Astrocyte of the hippocampus (primary cell): Measurements from ENCODE around the gene ELMOD1.

ENCODE experiments used
- DNase-seq: peaks from one replicate; pipeline ENCODE4 v3.0.0; 2011; ENCODE audit warnings: low read depth, low spot score

The ELMOD1 gene

DNA sequence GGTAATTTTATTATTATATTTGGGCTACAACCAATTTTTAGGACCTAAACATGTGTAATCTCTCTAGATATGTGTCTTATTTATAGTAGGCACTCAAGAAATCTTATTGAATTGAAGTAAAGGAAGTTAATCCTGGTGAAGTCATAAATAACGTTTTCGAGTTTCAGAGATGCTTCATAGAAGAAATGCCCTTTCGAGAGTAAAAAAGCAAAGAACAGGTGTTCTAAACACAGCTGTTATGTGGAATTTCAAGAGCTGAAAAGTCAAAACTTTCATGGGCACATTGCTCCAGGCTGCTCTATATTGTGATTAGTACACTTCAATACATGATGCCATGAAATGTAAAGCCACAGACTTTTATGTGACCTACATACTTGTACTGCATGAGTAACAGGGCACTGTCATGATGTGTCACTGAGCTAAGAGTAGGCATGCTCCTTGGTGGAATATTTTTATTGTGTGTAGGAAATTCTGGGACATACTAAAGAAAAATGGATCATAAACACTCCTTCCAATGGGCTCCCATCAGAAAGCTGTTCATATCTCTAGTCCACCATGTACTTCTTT is 7.2 kb upstream of the ELMOD1 start:
- DNase-seq = no peak

DNA sequence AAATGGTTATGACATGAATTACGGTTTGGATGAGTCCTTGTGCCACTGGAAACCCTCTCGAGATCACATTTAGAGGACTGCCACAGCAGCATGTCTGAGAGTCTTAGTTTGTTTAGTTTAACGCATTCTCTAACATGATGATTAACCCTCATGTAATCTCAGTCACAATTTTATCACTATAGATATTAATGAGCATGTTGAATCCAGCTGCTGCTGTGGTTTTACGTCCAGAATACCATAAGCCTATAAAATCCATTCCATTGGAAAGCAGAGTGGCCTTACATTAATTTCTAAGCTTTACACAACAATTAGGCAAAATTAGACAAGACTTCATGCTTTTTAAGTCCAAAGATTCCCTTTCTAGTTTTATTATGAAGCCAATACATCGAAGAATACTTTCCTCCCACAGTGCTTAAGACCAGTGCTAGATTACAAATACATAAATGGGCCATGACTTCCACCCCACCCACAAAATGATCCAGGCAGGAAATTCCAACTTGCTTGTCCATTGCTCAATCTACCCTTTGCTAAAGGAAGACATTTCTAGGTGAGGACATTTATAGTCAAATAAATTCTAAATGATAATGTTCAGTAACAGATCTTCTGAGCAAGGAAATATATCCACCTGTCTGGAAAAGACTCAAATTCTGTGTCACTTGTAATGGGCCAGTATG is 3.5 kb upstream of the ELMOD1 start:
- DNase-seq = no peak

DNA sequence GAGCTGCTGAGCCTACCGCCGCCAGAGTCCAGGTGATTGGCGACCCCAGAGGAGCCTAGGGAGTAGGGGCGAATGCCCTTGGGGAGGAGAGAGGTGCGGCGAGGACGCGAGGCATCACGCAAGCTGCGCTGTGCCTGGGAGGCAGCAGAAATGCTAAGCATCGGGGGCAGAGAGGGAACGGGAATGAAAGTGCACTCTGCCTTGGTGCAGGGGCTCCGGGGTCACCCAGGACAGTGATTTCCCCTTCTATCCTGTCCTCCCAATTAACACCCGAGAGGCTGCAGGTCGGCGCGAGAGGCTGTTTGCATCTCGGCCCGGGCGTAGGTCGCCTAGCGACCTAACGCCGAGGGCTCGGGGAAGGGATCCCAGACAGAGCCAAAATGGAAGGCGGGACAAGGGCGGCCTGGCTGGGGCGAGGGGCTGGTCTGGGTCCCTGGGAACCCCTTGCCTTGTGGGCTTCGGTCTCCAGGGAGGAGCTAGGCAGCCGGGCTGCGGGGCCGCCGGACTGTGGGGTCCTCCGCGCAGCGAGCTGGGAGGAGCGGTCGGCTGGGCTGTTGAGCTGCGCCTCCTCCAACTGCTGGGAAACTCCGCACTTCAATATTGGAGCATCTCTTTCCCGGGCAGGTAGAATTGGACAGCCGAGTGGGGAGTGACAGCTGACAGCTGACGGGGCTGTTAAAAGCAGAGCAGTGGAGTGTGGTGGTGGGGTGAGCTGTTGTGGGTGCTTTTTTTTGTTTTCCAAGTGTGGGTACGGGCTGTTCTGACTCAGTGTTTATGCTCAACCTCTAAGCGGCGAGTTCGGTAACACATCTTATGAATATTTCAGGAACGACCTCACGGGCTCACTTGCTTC is 657 bp downstream of the ELMOD1 start:
- DNase-seq = peak; percentile 54

DNA sequence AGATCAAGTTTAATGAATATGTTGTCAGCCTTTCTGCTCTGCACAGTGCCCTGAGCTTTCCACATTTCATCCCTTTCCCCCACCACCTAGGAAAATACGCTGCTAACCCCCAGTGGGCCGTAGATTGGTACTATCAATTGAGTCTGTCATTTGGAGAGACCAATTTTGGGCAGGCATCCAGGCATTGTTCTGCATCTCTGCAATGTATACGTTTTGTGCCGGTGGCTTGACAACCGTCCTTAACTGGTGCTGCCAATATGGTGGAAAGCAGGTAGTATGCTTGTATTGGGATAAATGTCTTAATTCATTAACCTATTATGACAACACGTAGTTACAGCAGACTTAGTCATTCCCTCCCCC is 1.3 kb downstream of the ELMOD1 start:
- DNase-seq = no peak

DNA sequence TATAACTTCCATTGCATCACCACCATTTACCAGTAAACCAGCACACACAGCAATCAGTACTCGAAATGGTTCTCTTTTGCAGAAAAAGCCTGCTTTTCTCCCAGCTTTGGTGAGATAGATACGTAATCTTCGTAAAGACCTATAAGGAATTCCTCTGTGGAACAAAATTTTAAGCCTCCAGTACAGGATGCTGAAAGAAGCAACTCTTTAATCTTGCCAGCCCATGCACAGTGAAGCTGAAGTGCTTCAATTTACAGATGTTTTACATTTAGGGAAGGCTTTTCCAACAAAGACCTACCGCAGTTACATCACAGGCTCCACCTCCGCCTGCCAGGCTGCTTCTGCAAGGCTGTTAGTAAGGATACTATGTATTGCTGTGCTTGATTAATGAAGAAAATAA is 1.9 kb downstream of the ELMOD1 start:
- no peak for DNase-seq

DNA sequence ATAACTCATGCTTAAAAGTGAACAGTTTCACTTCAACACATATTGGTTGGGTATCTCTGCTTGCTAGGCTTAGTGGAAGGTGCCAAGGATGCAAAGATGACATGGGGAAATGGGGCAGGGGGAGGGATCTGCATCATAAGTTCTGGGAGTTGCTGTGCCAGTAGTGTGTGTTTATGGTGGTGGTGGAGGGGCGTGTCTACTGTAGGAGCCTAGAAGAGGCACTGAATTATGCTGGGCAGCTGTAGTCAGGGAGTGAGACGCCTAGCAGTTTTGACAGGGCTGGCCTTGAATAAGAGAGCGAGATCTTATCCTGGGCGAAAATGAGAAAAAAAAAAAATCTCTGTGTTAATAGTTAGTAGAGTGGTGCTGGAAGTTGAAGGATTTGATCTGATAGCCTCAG is 3.0 kb downstream of the ELMOD1 start:
- no peak for DNase-seq

DNA sequence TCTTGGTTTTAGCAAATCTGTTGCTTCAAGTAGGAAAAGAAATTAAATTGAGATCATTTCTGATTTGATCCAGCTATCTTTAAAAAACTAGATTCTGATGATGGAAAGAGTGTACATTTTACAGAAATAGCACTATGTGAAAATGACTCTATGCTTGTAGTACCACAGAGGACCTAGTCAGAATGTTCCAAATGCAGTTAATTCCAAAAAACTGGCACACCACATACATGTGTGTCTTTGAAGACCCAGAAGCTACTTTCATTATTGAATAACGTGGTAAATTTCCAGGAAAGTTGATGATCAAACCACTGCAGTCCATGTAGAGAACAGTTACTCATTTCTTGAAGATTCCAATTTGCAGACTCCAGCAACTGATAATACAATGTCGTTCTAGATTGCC is 3.8 kb downstream of the ELMOD1 start:
- DNase-seq = no peak

DNA sequence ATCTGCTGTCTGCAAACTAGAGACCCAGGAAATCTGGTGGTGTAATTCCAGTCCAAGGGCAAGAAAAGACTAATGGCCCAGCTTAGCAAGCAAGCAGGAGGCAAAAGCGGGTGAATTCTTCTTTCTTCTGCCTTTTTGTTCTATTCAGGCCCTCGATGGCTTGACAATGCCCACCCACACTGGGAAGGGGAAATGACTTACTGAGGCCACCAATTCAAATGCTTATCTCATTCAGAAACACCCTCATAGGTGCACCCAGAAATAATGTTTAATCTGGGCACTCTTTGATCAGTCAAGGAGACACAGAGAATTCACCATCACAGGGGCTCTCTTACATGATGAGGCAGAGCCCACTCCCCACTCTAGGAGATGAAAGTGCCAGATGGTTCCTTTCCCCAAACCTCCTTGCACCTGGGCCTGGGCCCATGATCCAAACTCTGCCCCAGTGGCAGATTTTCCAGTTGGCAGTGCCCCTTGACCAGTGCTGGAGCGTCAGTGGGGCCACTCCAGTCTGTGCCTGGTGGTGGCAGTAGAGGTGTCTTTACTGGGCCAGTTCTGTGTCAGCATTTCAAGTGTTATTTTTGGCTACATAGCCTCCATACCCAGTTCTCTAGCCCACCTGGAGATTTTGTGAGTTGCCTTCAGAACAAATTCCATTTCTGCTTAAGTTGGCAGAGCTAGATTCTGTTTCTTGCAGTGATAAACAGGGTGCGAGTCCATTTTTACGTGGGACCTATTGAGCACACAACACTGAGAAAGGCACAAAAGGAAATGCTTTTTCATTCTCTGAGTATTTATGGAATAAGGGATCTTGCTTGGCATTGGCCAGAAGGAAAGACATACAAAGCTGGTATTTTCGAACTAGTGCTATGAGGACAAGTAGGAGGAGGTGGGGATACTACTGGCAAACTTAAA is 7.5 kb downstream of the ELMOD1 start:
- DNase-seq = peak; percentile 51

DNA sequence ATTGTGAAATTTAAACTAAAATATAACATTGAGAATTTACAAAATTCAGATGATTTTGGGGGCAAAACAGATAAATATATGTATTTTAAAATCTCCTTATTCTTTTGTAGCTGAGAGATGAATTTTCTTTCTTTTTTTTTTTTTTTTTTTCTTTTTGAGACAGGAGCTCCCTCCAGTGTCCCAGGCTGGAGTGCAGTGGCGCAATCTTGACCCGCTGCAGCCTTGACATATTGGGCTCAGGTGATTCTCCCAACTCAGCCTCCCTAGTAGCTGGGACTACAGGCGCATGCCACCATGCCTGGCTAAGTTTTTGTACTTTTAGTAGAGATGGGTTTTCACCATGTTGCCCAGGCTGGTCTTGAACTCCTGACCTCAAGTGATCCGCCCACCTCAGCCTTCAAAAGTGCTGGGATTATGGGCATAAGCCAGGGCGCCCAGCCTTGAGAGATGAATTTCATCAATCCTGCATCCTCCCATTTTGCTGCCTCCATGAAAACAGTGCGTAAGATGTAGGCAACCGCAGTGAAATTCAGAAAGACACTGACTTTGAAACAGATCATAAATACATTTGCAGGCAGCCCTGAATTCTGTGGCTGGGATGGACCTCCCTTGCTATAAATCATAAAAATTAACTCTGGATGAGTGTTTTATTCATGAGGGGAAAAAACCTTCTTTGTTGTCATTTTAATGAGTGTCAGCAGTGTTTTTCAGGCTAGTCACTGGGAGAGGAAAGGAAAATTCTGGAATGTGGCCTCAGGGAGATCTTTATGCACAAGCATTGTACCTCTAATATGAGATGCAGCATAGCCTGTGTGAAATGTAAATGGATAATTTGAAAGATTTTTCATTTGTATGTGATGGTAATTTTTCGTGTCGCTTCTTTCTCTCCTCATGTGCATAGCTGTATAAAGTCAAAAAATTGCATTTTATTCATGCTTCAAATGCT is 14.4 kb downstream of the ELMOD1 start:
- no peak for DNase-seq

DNA sequence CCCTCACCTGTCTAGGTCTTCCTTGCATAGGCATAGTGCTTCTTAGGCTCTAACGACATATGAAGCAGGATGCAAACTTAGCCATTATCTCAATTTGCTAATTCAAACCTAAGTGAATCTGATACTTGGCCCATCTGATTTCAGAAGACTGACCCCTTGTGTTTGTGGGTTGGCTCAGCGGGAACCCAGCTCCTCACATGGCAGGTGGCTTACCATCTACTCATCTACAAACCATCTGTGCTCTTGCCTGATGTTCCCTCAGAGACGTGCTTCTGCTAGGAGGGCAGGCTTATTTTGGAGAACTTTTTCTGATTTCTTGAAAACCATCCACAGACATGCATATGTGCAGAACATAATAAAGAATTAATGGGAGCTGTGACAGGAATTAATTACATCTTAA is 15.2 kb downstream of the ELMOD1 start:
- no peak for DNase-seq

DNA sequence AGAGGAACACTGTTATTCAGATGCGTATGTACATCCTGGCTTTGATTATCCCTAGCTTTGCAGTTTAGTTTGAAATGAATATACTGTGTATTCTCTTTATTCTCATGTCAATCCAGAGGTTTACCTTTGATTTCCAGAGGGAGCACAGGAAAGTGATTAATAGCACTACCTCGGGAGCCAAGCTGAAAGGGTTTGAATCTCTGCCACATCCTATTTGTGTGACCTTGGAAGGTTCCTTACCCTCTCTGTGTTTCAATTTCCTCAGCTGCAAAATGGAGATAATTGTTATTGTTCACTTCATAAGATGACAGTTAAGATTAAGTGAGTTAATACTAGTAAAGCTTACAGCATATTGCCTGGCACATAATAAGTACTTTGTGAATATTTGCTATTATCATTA is 17.9 kb downstream of the ELMOD1 start:
- DNase-seq = no peak

DNA sequence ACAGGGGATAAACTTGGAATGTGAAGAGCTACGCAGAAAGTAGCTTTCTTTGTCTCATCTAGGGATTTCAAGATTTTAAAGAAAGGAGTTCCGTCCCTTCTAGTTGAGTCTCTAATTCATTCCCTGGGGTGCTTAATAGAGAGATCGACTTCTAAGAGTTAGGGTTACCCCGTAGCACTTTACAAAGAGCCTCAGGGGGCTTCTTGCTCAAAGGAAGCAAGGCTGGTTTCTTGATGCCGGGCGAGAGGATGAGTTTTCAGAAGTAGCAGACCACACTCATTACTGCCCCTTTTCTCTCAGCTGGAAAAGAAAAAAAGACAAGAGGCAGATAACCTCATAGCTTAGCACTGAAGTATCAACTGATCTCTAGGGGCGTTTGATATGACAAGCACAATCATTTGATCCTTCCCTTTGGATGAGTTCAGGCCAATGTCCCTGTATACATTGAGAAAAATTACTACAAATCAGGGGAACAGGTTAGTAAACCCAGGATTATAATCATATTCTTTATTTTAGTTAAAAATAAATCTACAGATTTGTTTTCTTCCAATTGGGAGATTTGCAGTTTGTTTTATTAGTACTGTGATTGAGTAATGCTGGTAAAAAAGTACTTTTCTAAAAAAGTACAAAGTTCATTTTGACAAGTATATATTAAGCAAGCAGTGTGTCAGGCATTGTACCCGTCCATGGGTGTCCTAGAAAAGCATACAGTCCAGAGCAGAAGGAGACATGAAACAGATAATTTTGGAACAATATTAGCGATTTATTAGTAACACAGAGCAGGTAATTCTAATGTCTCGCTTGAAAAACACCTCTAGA is 18.7 kb downstream of the ELMOD1 start:
- DNase-seq = no peak

DNA sequence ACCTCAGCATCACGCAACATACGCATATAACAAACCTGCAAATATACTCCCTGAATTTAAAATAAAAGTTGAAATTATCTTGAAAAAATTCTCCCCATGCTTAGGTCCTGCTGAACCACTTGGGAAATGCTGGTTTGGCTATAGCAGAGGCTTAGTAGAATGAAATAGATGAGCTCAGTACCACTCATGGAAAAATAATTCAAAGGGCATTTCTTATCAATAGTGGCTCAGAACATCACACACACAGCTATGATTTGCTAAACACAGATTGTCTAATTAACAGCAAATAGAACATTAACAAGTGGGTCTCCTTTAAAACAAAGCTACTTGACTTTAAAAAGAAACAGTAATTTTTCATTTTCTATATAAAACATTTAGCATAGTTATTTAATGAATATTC is 21.5 kb downstream of the ELMOD1 start:
- DNase-seq = no peak

DNA sequence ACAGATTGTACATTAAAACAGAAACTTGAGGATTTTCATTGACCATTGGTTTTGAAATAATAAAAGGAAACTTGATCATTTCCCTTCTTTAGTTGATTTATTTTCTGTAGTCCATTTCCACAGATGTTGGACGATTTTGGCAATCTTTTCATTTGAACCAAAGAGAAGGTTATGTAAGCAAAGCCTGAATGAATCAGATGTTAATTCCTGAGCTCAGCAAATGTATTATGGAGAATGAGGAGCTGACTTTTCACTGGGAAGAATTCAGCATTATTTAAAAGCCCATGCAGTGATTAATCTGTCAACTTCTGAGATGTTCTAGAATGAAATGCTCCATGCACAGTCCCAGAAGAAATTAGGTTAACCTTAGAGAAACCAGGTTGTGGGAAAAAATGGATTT is 29.0 kb downstream of the ELMOD1 start:
- peak; percentile 30 for DNase-seq

DNA sequence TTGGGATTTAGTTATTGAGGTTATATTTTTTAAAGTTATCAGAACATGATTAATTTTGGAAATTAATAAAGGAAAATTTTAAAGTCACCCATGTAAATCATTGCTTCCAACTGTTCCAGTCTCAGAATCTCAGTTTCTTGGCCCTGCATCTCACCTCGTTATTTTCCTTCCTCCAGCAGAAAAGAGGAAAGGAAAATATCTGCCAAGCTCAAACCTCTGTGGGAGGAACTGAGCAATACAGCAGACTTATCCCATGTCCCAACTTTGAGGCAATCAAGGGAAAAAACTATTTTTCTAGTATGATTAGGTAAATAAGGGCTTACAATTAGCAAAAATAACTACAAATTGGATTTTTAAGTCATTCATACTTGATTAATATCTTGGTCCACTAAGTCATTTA is 30.1 kb downstream of the ELMOD1 start:
- no peak for DNase-seq

DNA sequence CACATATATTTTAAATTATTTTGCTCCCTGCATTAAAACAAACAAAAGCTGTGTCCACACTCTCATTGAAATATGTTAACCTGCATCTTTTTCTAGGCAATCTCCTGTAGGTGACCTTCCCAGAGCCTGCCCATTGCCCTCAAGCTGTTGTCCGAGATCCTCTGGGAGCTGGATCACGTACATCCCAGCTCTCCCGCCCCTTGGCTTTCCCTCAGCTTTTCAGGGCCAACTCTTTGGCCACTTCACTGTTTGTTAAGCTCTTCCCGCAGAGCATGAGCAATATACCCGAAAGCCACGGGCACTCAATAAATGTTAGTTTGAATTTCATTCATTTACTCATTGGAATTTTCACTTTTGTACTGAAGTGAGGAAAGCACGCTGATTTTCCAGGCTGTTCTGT is 32.2 kb downstream of the ELMOD1 start:
- DNase-seq = peak; percentile 30

DNA sequence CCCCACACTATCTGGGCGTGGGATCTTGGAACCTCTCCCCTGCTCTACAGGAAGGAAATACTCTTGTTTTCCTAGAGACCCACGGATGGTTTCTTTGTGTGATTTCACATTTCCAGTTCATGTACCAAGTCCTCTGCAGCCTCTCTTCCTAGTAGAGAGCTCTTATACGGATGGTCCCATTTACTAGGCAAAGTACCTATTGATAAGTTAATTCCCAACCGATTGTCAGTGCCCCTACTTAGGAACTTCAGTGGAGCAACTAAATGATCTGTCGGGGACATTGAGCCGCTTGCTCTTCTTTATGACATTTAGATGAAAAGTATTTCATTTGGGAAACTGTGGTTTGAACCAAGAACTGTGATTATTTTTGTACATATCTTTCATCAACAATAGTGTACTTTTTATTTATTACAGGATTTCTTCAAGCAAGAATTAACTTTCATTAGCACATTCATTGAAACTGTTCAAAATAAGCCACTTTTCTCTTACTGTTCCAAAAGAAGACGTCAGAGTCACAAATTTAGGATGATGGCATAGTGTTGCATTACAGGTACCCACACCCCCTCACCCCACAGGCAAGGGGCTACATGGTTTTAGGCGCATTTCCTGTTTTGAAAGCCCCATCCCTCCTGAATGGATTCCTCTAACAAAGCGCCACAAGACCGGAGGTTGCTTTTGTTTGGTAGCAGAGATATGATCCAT is 34.2 kb downstream of the ELMOD1 start:
- DNase-seq = no peak

DNA sequence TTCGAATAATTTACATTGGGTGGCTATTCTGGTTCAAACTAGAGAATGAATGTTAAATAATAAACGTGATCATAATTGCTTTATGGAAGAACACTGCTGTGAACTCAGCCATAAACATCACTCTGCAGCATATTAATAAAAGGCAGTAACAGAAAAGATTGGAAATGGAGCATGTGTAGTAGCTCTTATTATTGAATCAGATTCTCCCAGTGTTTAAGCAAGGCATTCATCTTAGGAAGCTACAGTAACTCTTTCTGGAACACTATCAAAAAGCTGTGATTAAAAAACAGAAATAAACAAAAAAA is 34.7 kb downstream of the ELMOD1 start:
- no peak for DNase-seq

DNA sequence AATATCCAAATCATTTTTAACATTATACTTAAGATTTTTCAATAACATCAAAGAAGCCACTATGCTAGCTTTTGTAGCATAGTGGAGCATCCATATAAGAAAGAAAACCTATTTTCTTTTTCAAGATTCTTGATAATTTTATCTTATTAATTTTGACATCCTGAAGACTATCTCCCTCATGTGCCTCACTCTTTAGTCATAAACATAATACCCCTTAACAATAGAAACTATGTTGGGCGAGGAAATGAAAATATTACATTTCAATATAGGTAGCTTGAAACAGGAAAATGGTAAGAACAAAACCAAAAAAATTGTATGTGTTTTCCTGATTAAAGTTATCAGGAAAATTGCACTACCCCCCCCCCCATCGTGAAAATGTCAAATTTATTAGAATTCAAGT is 40.1 kb downstream of the ELMOD1 start:
- DNase-seq = no peak

DNA sequence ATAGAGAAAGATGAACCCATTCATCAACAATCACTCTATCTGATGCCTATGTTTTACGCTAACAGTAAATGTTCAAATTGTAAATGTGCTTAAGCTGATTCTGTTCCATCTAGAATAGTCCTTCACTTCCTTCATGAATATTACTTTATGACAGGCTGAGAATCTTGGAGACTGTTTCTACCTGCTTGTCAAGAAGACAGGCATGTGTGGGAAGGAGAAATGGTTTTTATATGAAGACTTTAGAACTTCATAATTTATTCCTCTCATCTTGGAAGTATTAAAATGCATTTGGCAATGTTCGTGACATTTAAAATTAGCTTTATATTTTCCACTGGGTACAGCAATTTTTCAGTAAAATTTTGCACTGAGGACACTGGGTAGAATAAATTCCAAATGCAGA is 41.0 kb downstream of the ELMOD1 start:
- peak; percentile 26 for DNase-seq
